ENCODE measurements around the gene SLC35F3.

SLC35F3 gene

GRCh38 chr1:234277161-234277868 is 372.8 kb downstream of the SLC35F3 start:
- no peak for DNase-seq
- H3K9me3 ChIP-seq (ENCODE audit: severe bottlenecking) = peaks cover under 1% of the 10 kb centered on the region
- no peak for TF ChIP-seq CTCF (IDR thresholded peaks at IDR 0.05; ENCODE audit: low read depth, low read length)

GRCh38 chr1:234279021-234279420 is 374.5 kb downstream of the SLC35F3 start:
- no peaks in the 10 kb centered on the region for H3K27me3 ChIP-seq (ENCODE audit: insufficient read depth, low read depth, severe bottlenecking)
- no peak for TF ChIP-seq CTCF (IDR thresholded peaks at IDR 0.05; ENCODE audit: low read depth, low read length)
- H3K4me3 ChIP-seq (ENCODE audit: low read depth, low read length) = no peak overlapping the region
- no peak for DNase-seq
- H3K27ac ChIP-seq = no peak overlapping the region
- H3K9me3 ChIP-seq (ENCODE audit: severe bottlenecking) = no peaks in the 10 kb centered on the region
- H3K36me3 ChIP-seq = no peaks in the 10 kb centered on the region

More at GRCh38 chr1:234277161-234277868, 372.8 kb downstream of the SLC35F3 start:
- H3K27me3 ChIP-seq (ENCODE audit: insufficient read depth, low read depth, severe bottlenecking) = no peaks in the 10 kb centered on the region
- no peak overlapping the region for H3K27ac ChIP-seq
- H3K4me3 ChIP-seq (ENCODE audit: low read depth, low read length) = no peak overlapping the region
- H3K36me3 ChIP-seq = no peaks in the 10 kb centered on the region

GRCh38 chr1:234280500-234280899 is 376.0 kb downstream of the SLC35F3 start:
- DNase-seq = no peak
- H3K27ac ChIP-seq = no peak overlapping the region
- TF ChIP-seq CTCF (IDR thresholded peaks at IDR 0.05; ENCODE audit: low read depth, low read length) = no peak
- no peaks in the 10 kb centered on the region for H3K36me3 ChIP-seq
- no peaks in the 10 kb centered on the region for H3K9me3 ChIP-seq (ENCODE audit: severe bottlenecking)
- H3K4me3 ChIP-seq (ENCODE audit: low read depth, low read length) = no peak overlapping the region
- no peaks in the 10 kb centered on the region for H3K27me3 ChIP-seq (ENCODE audit: insufficient read depth, low read depth, severe bottlenecking)

GRCh38 chr1:234281826-234282489 is 377.5 kb downstream of the SLC35F3 start:
- H3K27ac ChIP-seq = no peak overlapping the region
- H3K9me3 ChIP-seq (ENCODE audit: severe bottlenecking) = no peaks in the 10 kb centered on the region
- no peaks in the 10 kb centered on the region for H3K36me3 ChIP-seq
- no peaks in the 10 kb centered on the region for H3K27me3 ChIP-seq (ENCODE audit: insufficient read depth, low read depth, severe bottlenecking)
- H3K4me3 ChIP-seq (ENCODE audit: low read depth, low read length) = no peak overlapping the region
- TF ChIP-seq CTCF (IDR thresholded peaks at IDR 0.05; ENCODE audit: low read depth, low read length) = no peak
- no peak for DNase-seq

GRCh38 chr1:234286206-234286605 is 381.7 kb downstream of the SLC35F3 start:
- Histone ChIP-seq H3K27me3 (ENCODE audit: insufficient read depth, low read depth, severe bottlenecking) (no peaks in the 10 kb centered on the region), H3K9me3 (ENCODE audit: severe bottlenecking) (peaks cover 19% of the 10 kb centered on the region), H3K36me3 (no peaks in the 10 kb centered on the region), H3K4me3 (ENCODE audit: low read depth, low read length) (no peak overlapping the region), H3K27ac (no peak overlapping the region)
- no peak for DNase-seq
- no peak for TF ChIP-seq CTCF (IDR thresholded peaks at IDR 0.05; ENCODE audit: low read depth, low read length)

Measured in WERI-Rb-1 (cell line).